DMS 273 (cell line): ENCODE measurements around the gene ZFAND2B.

Experiments used
- DNase-seq: peaks from one replicate; lab custom pipeline; 2025; ENCODE audit not compliant: unreplicated experiment; lab: John Stamatoyannopoulos, UW

The ZFAND2B gene, protein sequence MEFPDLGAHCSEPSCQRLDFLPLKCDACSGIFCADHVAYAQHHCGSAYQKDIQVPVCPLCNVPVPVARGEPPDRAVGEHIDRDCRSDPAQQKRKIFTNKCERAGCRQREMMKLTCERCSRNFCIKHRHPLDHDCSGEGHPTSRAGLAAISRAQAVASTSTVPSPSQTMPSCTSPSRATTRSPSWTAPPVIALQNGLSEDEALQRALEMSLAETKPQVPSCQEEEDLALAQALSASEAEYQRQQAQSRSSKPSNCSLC

DNA sequence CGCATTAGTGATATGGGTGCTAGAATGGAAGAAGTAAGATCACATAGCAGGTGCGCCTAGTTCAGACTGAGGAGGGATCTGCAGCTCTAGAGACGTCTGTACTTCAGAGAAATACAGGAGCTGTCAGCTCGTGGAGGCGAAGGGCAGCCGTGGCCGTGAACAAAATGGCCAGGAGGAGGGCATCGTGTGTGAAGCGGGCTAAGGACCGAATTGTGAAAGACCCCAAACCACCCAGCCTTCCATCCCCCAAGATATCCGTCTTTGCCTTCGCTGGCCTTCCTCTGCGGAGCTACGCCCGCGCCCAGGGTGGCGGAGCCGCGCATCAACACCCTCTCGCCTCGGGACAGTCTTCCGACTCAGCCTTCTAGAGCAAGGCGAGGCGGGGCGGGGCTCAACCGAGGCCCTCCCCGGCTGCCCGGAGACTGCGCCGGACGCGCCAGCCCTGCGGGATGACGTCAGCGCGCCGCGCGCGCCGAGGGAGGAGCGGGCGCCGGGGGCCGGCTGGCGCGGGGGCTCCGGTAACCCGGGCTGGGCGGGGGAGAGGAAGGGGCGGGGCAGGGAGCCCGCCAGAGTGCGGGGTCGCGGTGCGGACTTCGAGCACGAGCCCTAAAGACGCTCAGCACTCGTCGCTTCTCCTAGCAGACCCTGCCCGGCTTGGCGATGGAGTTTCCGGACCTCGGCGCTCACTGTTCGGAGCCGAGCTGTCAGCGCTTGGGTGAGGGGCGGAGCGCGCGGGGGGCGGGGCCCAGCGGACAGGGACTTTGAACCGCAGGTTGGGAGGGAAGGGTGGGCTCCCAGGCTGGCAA lies at the start of gene ZFAND2B:
TSS of gene ZFAND2B (plus strand) at position 455 of the 806 bp plus-strand sequence. CDS start at position 661, 206 bp downstream.
- peak; percentile 98 for DNase-seq

DNA sequence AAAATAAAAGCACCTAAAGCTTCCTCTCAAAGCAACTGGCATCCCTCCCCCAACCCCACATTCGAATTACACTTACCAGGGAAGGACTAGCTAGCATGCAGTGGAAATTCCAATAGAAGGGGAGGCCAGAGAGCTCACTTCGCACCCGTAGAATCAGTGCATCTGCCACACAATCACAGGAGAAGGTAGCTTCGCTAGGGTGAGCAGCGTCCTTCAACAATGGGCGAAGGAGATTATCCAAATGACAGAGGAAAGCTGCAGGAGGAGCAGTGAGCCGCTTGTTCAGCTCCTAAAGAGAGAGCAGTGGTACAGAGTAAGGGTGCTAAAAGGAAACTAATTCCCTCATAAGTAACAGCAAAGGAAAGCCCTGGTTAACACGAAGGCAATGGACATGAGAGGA lies 49.2 kb upstream of the ZFAND2B start:
- no peak for DNase-seq

DNA sequence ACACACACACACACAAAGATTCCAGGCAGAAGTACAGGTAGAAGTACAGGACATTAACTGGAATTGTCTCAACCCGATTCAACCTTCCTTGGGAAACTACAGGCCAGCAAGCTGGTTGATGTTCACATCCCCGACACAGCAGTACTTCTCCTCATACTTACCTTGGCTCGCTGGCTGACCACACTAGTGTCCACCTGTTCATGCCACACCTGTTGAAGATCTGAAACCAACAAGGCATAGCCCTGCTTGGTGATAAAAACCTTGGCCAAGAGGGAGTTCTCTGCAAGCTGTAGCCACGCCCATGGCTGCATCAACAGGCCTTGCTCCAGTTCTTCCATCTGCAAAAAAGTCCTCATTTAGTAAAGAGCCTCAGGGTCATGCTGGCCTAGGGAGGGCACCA lies 48.6 kb upstream of the ZFAND2B start:
- DNase-seq = no peak

DNA sequence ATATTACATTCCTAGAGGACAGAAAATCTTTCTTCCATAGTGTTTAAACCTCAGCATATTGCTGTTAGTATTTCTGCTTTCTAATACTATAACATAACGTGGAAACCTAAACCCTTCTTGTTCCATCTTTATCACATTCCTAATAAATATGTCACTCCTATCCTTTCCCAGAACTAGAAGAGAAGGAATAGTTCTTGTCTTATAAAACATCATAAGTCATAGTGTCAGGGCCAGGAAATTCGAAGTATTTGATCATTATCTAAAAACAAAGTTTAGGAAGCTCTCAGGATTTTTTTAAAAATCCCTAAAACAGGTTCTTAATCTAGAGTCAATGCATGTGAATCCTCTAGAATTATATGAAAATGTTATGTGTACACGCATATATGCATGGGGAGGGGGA lies 48.0 kb upstream of the ZFAND2B start:
- DNase-seq = no peak

DNA sequence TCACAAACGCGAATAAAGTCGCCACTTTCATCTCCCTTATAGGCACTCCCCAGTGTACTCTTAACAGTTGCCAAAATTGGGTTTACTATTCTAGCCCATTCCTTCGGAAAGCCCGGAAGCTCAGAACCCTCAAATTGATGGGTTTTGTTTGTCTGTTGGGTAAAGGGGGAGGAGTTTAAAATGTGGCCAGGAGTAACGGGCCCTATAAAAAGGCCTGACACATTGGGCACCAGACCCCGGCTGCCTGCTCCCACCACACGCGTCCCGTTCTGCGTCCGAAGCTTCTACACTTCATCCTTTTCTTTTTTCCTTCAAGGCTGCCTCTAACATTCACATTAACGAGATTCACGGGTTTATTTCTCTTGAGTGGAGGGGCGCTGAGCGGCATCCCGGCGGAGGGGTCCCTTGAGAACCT lies 46.8 kb upstream of the ZFAND2B start:
- DNase-seq = no peak

DNA sequence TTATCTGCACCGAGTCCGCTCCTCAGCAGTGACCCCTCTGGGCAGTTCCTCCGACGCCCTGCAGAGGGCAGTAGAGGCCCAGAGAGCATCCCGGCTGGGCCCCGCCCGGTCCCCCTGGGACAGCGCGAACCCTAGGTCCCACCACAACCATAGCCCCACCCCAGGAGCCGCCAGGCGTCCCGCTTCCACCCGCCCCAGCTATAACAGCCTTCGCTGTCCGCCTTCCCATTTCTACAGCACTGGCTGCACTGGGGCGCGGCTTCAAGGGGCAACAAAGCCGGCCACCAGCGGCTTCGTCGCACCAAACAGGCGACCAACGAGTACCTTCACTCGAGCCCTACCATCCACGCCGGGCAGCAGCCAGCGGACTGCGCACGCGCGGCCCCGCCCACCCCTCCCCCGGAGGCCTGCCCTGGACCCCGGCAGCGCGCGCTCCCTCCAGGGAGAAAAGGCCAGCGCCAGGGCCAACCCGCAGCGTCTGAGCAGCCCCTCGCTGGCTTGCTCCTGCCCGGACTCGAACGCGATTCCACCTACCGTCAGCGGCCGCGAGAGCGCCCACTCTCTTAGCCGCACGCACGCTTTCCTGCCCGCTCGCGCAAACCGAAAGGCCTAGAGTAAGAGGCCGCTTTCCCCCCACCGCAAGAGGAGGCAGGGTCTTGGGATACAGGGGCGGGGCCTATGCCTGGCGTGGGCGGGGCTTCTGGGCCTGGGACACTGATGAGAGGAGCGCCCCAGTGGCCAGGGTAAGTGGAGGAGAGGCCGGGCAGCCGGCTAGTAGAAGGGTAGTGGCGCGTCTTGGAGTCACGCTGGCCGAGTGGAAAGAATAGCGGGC lies 46.2 kb upstream of the ZFAND2B start, which contains the start of gene NHEJ1:
TSS of gene NHEJ1 (minus strand) at position 630 of the 832 bp plus-strand sequence. CDS start 2,453 bp downstream, outside the sequence.
- peak; percentile 96 for DNase-seq

DNA sequence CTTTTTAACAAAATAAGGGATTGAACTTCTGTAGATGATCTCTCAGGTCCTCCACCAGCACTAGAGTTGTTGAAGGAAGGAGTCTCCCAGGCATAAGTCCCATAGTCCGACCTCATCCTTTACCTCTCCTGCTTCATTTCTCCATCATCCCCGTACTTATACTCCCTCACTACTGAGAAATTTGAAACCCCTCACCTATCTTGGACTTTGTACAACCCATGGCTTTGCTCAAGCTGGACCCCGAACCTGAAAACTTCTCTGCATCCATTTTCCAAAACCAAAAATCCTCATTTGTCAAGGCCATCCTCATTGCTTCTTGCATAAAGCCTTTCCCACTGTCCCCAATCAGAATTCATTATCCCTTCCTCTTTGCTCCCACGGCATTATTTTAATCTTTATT lies 45.5 kb upstream of the ZFAND2B start:
- no peak for DNase-seq

DNA sequence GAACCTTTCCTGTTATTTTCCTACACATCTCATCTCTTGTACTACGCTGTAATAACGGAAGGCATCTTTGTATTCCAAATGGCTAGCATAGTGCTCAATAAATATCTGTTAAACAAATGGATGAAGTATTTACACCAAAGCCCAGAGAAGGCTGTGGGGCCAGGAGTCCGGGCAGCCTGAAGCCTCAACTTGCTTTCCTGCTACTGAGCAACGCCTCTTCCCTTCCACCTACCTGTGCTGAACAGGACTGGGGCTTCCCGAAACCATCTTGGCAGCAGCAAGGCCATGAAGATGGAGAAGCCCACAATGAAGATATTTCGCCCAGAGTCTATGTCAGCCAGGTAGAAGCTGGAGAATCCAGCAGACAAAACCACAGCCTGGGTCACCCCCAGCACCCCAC lies 43.4 kb upstream of the ZFAND2B start:
- DNase-seq = no peak

DNA sequence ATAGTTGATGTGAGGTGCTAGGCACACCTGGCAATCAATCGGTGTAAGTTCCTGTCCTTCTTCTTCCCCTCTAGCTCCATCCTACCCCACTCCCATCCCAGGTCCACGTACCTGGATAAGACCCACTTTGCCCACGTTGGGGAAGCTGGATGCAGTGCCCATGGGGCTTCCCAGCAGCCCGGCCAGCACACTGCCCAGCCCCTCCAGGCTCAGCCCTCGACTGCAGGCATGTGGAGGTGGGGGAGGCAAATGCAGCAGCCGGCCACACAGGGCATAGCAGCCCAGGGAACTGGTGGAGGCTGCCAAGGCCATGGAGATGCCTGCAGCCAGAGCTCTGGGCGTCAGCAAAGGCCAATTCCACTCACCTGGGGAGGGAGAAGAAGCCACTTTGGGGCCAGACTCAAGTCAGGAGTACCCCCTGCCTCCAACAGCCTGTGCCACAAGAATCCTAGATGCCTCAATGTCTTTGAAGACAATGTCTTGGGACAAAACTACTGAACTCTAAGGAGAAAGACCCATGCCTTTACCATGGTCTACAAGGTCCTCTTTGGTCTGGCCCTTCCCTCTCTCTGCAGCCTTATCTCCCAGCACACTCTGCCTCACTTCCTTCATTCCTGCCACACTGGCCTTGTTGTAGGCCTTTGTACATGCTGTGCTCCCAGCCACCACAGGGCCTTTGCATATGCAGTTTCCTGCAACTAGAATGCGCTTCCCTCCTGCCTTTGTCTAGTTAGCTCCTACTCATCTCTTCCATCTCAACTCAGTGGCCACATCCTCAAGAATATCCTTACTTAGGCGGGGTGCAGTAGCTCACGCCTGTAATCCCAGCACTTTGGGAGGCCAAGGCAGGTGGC lies 41.3 kb upstream of the ZFAND2B start:
- no peak for DNase-seq

DNA sequence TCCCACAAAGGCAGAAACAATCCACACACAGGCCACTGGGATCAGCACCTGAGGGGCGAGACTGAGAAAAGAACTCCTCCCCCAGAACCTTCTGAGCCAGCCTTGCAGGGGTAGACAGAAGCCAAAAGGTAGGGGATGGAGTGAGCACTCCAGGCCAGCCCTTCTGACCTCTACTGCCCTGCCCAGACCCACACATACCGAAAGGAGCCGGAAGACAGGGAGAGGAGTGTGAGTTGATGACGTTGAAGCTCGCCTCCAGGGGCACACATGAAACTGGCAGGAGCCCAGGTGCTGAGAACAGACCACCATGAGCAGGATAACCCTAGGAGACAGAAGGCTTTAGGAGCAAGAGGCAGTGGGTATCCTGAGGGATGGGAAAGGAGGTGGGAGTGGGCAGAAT lies 38.6 kb upstream of the ZFAND2B start:
- DNase-seq = no peak

DNA sequence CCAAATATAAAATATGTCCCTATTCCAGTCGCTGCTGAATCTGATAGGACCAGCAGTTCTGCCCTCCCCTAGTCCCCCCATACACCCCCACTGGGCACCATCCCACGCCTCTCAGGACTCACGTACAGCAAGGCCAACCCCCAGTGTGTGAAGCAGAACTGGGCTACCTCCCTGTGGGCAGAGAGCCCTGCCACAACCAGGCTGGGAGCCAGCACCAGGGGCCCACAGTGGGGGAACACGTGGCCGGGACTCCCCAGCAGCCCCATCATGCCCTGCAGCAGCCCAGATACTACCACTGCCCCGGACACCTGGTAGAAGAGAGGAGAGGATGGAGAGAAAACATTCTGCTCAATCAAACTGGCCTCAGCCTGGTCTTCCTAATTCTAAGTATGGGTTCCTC lies 38.1 kb upstream of the ZFAND2B start:
- DNase-seq = no peak

DNA sequence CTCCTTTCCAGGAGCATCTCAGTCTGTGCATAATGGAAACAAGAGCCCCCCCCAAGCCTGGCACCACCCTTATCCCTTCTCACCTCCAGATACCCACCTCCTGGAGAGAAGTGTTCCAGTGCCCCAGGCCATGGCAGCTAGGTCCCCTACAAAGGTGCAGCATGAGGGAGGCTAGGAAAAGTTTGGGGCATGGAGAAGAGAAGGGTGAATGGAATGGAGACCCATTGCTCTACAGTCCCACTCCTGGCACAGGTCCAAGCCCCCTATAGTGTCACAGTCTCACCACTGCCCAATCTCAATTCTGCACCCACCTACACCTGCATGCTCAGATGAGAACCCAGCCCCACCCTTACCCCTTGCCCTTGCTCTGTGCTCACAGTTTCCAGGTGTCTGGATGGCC lies 37.6 kb upstream of the ZFAND2B start:
- DNase-seq = no peak

DNA sequence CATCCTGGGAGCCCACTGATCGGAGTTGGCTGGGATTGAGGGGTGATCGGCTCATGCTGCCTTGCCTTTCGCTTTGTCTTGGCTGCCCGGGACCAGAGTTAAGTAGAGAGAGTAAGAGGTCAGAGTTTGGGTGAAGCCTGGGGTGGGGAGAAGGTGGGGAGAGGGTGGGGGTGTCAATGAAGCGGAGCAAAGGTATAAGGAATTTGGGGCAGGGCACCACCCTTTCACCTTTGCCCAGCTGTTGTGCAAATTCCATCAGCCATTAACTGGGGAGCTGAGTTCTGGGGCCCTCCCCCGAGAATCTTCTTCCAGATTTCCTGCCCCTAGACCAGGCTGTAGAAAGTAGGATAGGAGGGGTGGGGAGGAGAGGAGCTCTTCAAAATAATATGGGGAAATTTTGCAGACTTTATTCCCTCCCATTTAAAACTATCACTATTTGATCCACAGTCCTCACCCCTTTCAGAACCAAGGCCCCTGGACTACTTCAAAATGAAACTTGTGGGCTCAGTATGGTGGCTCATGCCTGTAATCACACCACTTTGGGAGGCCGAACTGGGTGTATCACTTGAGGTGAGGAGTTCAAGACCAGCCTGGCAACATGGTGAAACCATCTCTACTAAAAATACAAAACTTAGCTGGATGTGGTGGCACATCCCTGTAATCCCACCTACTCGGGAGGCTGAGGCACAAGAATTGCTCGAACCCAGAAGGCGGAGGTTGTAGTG lies 36.5 kb upstream of the ZFAND2B start, which contains the start of gene SLC23A3:
TSS of gene SLC23A3 (minus strand) at position 100 of the 725 bp plus-strand sequence. CDS start at position 55, 45 bp downstream.
- DNase-seq = no peak

DNA sequence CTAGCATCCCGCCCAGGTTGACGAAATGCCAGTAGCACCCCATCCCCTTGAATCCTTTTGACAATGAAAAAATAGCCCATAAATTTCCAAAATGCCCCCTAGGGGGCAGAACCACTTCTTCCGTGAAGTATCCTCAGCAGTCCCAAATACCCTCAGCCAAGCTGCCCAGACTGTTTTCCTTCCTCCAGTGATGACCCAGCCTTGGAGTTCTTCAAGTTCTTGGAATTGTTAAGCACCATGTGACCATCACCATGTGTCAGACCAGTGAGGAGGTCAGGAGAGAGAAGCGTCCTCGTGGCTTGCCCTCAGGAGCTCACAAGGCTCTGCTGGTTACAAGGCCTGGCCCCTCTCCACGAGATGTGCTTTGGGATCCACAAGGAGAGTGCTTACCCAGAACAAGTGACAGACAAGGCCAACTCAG lies 35.3 kb upstream of the ZFAND2B start:
- DNase-seq = peak; percentile 83

DNA sequence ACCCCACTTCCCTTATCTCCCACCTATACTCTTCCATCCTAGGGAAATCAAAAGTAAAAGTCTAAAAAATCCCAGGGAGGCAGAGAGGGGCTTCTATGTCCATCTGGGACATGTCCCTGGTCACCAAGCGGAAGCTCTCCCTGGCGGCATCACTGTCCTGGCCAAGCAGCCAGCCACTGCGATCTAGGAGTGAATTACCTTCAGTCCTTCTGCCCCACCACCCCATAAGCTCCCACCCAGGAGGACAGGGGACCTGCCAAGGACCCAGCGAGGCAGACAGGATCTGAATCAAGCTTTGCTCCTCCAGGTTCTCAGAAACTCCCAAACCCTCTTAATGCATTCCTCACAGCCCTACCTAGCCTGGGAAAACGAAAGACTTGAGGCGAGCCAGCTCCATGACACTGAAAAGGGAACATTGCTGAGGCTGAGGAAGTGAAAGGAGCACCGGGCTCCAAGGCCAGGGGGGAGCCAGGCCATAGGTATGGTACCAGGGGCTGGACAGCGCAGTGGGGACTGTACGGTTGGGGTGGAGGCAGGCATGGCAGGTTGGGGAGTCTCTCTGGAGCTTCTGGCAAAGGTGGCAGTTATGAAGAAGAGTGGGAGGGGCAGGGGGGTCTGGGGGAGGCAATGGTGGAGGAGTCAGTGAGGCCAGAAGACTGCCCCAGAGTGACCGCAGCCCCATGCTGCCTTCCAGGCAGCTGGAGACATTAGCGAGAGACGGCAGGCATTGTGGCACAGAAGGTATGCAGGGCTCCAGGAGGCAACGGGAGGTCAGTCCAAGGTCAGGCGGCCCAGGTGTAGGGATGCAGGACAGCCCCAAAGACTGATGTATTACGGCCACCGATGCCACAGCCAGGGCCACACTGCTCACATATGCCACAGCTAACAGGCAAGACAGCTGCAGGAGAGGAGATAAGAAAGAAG lies 34.1 kb upstream of the ZFAND2B start:
- no peak for DNase-seq

DNA sequence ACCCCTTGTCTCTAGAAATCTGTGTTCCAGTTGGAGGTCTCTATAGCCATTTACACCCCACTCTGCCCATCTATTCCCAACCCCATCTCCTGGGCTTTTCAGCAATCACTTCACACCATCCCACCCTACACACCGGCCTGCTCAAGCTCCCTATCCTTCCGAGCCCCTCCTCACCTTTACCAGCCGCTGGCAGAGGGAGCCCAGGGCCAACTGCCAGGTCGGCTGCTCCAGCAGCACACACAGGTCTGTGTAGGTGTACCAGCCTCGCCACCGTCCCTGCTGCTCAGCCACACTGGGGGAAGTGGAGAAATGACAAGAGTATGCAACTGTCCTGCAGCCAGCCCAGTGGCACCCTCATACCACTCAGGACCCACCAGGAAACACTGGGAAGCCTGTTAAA lies 33.4 kb upstream of the ZFAND2B start:
- DNase-seq = no peak

DNA sequence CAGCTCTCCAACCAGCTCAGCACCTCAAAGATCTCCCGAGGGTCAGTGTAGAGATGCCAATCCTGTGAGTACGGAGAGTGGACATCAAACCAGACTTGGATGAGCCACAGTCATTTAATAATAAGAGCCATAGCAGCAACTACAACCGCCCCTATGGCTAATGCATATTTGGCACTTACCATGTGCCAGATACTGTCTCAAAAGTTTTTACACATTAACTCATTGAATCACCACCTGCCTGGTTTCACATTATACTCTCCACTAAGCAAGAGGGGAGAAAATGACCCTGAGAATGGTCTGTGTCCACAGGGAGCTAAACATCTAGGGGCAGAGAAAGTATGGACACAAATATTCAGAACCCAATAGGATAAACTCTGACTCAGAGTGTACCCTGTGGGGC lies 32.4 kb upstream of the ZFAND2B start:
- no peak for DNase-seq

DNA sequence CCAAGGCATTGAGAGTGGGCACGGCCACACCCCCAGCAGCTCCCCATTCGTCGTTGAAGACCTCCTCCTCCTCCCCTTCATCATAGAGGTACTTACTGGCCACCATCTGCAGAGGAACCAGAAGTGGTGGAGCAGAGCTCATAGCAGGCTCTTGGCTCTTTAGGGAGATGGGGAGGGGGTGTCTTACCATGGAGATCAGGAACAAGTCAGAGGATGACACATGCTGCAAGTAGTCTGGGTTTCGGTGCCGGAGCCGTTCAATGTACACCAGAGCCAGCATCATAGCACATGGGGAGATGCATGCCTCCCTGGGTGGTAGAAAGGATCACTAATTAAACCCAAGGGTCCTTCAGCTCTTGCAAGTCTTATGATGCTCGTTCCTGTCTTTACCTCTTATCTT lies 31.8 kb upstream of the ZFAND2B start:
- DNase-seq = no peak

DNA sequence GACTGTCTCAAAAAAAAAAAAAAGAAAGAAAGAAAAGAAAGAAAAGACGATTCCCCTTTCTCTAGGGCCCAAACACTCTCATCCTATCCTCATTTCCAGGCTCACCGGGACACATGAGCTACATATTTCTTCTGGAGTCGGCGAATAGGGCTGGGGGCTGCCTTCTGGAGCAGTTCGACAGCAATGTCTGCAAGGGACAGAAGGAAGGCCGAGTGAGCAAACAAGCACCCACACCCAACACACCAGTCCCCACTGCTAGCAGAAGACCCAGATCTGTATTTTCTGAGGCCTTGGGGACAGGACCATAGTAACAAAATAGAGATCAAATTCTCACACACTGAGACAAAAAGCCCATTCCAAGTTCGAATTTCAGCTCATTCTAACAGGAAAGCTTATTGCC lies 31.1 kb upstream of the ZFAND2B start:
- no peak for DNase-seq
